Astrocyte of the cerebellum (primary cell): ENCODE data around the gene RNF220.
A peak's percentile ranks its signal among the peaks of the same experiment; 100 is the strongest.

Experiments used
- DNase-seq: peaks from one replicate; pipeline ENCODE4 v3.0.0-alpha.2; 2011; ENCODE audit warnings: low read depth
- H3K4me3 ChIP-seq: 2 replicates; pipeline ENCODE4 v1.5.1; 2011; ENCODE audit warnings: mild to moderate bottlenecking, low read depth, low read length, moderate library complexity
- in situ Hi-C: cut with HindIII; loops from 2 replicates; pipeline ENCODE4 v1.10.0; 2017; ENCODE audit warnings: low sequenced_read_pairs
- TF ChIP-seq, protein P1 (sequence below): IDR thresholded peaks from 2 replicates; pipeline ENCODE4 v1.5.1; 2012; ENCODE audit warnings: low read length, low read depth, moderate library complexity, mild to moderate bottlenecking; ENCODE audit errors: missing control alignments

Gene RNF220

GRCh38 chr1:44565833-44566232, 160.8 kb downstream of the RNF220 start:
- no peak overlapping the region for H3K4me3 ChIP-seq
- TF ChIP-seq, protein P1, sequence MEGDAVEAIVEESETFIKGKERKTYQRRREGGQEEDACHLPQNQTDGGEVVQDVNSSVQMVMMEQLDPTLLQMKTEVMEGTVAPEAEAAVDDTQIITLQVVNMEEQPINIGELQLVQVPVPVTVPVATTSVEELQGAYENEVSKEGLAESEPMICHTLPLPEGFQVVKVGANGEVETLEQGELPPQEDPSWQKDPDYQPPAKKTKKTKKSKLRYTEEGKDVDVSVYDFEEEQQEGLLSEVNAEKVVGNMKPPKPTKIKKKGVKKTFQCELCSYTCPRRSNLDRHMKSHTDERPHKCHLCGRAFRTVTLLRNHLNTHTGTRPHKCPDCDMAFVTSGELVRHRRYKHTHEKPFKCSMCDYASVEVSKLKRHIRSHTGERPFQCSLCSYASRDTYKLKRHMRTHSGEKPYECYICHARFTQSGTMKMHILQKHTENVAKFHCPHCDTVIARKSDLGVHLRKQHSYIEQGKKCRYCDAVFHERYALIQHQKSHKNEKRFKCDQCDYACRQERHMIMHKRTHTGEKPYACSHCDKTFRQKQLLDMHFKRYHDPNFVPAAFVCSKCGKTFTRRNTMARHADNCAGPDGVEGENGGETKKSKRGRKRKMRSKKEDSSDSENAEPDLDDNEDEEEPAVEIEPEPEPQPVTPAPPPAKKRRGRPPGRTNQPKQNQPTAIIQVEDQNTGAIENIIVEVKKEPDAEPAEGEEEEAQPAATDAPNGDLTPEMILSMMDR, result no peak
- DNase-seq, result no peak
- in situ Hi-C loops, result no loop called here

DNA sequence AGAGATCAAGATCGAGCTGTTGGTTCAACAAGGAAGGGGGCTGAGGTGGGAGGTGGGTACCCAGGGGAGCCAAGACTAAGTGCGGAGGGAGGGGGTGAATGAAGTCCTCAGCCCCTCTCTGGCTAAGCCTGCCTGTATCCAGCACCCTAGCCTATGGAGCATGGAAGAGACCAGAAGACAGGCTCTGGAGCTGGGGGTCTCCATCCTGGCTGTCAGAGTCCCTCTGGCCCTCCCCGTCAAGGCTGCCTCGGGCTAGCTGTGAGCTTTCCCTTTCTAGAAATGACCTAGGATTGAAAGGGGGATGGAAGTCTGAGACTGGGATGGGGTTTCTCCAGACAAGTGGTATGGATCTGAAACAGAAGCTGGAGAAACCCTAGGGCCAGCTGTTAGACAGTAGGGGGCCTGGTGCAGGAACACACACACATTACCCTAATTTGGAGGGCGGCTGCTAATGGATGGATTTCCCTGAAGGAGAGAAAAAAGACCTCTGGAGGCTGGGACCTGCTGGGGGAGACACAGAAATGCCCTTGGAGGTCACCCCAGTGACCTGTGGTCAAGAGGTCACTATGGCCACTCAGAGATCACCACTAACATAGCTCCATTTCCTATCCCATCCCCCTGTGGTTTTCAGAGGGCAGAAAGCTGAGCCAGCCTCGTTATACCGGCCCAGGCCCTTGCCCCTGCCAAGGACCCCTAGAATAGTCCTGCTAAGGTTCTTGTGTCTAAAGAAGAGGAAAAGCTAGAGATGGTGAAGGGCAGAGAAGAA, 161.4 kb downstream of the RNF220 start:
- TF ChIP-seq, protein P1, result no peak
- in situ Hi-C loops, result no loop called here
- no peak overlapping the region for H3K4me3 ChIP-seq
- DNase-seq, result no peak

DNA sequence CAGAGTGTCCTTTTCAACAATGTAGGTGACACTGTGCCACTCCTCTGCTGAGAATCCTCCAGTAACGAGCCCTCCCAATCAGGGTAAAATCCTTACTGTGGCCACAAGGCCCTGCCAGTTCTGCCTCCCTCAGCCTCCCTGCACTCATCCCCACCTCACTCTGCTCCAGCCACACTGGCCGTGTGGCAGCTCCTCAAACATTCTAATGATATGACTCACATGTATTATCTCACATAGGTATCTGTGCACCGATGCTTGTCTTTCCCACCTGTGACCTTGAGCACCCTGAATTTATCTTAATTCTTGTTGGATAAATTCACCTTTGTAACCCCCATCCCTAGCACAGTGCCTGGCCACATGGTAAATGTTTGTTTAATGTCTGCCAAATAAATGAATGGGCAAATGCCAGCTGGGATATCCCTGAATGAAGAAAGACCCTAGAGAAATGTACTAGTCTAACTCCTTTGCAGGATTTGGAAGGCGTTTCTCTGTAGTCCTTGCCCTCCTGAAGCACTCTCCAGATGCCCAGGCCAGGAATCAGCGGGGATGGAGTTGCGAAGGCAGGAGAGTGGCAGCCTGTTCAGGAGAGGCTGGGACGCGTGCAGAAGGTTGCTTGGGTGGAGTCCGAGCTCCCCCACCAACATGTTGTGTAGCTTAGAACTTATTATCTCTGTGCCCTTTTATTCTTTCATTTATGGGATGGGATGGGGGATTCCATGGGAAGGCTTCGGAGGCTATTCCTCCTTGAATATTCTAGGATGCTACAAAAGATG, 163.3 kb downstream of the RNF220 start:
- no peak for DNase-seq
- TF ChIP-seq, protein P1, result no peak
- H3K4me3 ChIP-seq, result no peak overlapping the region
- in situ Hi-C loops, result no loop called here

GRCh38 chr1:44569491-44569890, 164.4 kb downstream of the RNF220 start:
- TF ChIP-seq, protein P1, result no peak
- DNase-seq, result no peak
- in situ Hi-C loops, result no loop called here
- no peak overlapping the region for H3K4me3 ChIP-seq

- in situ Hi-C loops, result no loop called here
- TF ChIP-seq, protein P1, result peak; percentile 42
- no peak overlapping the region for H3K4me3 ChIP-seq
- no peak for DNase-seq
Measured at GRCh38 chr1:44571712-44572571, 166.9 kb downstream of the RNF220 start.

DNA sequence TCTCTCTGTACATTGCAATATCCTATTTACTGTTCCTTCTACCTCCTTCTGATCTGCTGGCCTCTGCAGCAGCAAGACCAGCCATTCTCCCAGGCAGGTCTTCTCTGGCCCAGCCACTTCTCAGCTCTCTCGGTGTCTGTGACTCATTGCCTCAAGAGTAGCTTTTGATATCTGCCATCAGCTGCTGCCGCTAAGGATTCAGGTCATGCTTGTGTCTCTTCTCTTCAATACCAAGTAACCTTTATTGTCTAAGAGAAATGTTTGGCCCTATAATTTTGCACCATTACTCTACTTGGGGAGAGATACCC, 167.5 kb downstream of the RNF220 start:
- no peak overlapping the region for H3K4me3 ChIP-seq
- TF ChIP-seq, protein P1, result no peak
- DNase-seq, result no peak
- in situ Hi-C loops, result no loop called here
